Endothelial cell of umbilical vein (primary cell): ENCODE results near the gene BIRC5.

Source experiments
- CTCF ChIP-seq, 2 donors: IDR thresholded peaks; 1 replicate in 1 of 2; 2 replicates in 1 of 2; pipeline ENCODE4 v1.5.1; 2011; ENCODE audit warnings: low read length in 2 of 2, mild to moderate bottlenecking in 2 of 2, moderate library complexity in 2 of 2, control low read depth in 1 of 2, inconsistent platforms in 1 of 2, low read depth in 1 of 2; ENCODE audit not compliant: insufficient read depth in 1 of 2; ENCODE audit errors: extremely low read depth in 1 of 2
- EZH2 ChIP-seq: IDR thresholded peaks from 2 replicates; pipeline ENCODE4 v1.6.1; 2012; ENCODE audit warnings: borderline replicate concordance, low read depth, mild to moderate bottlenecking, moderate library complexity, low read length, inconsistent platforms; ENCODE audit not compliant: severe bottlenecking
- GATA2 ChIP-seq: IDR thresholded peaks from 2 replicates; pipeline ENCODE4 v1.7.0; 2011; ENCODE audit warnings: low read depth, mild to moderate bottlenecking, moderate library complexity, mixed read lengths, low read length; ENCODE audit not compliant: insufficient read length, insufficient read depth
- POLR2A ChIP-seq: IDR thresholded peaks from 2 replicates; pipeline ENCODE4 v1.6.1; 2012; ENCODE audit warnings: low read depth, mild to moderate bottlenecking, control low read depth, low read length

- TF ChIP-seq CTCF (IDR thresholded peaks at IDR 0.05; ENCODE audit: extremely low read depth in 1 of 2, insufficient read depth in 1 of 2, low read depth in 1 of 2, low read length in 2 of 2) (no peak), POLR2A (no peak), GATA2 (no peak), EZH2 (no peak)
Measured at GRCh38 chr17:78184351-78184750, 29.7 kb upstream of the BIRC5 start.
